Suprapubic skin (tissue), 3 donors: ENCODE results near the gene EPHB6.

Experiments used
- CTCF ChIP-seq, 2 donors: fragments of 200-600 bp in 1 of 2; fragments of 450-650 bp in 1 of 2; sonication (generic) in 1 of 2; IDR thresholded peaks; one replicate each; pipeline ENCODE4 v1.5.1; 2016 to 2019; ENCODE audit warnings: antibody characterized with exemption in 2 of 2, mild to moderate bottlenecking in 1 of 2, moderate library complexity in 1 of 2
- EP300 ChIP-seq: sonication (generic); formaldehyde crosslinking; IDR thresholded peaks from one replicate; pipeline ENCODE4 v1.6.1; 2017; ENCODE audit warnings: antibody characterized with exemption
- POLR2A ChIP-seq, 2 donors: fragments of 450-650 bp; IDR thresholded peaks; one replicate each; pipeline ENCODE4 v1.6.1; 2017; ENCODE audit warnings: antibody characterized with exemption in 2 of 2, mild to moderate bottlenecking in 2 of 2, moderate library complexity in 2 of 2

GRCh38 chr7:142883145-142883544 is 28.3 kb downstream of the EPHB6 start:
- no peak for TF ChIP-seq CTCF (IDR thresholded peaks at IDR 0.05)
- no peak for TF ChIP-seq POLR2A (IDR thresholded peaks at IDR 0.05)
- TF ChIP-seq EP300 = no peak
